ENCODE measurements around the gene MTLN.
"Not testable (repeated sequence)": the region's sequence is repeated elsewhere in the genome, so short reads cannot be mapped to it uniquely, and the experiment has no call there.

DNA sequence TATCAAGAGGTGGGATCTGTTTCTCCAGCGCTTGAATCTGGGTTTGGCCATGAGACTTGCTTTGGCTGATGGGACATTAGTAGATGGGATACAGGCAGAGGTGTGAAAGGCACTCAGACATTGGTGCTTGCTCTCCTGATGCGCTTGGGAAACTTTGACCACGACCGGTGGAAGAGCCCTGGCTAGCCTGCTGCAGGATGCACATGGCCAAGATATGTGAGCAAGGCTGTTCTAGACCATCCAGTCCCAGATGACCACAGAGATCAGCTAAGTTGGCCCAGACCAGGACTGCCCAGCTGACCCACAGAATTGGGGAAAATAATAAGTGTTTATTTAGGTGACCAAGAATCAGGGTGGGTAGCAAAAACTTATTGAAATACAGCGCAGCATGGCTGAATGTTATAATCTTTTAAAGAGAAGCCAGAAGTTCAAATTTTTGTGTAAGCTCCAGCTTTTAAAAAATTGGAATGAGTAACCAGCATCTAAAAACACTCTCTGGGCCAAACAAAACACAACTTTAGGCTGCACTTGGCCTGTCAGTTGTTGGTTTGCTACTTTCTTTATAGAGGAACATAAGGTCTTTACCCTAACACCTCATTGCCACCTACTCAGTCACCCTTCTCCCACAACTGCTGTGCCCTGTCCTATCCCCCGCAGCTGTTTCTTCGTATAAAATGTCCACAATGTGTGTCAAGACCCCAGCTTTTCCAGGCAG lies 35.9 kb upstream of the MTLN start:
- TF ChIP-seq, protein P1, sequence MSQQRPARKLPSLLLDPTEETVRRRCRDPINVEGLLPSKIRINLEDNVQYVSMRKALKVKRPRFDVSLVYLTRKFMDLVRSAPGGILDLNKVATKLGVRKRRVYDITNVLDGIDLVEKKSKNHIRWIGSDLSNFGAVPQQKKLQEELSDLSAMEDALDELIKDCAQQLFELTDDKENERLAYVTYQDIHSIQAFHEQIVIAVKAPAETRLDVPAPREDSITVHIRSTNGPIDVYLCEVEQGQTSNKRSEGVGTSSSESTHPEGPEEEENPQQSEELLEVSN (IDR thresholded peaks at IDR 0.05), result not testable (repeated sequence)
- not testable (repeated sequence) for TF ChIP-seq BCL11A (IDR thresholded peaks at IDR 0.05; ENCODE audit: low read depth in 2 of 2, low read length in 2 of 2); SAP30 (IDR thresholded peaks at IDR 0.05; ENCODE audit: insufficient read depth, insufficient replicate concordance, low read length); TEAD4 (IDR thresholded peaks at IDR 0.05; ENCODE audit: low read depth, low read length); HDAC6 (IDR thresholded peaks at IDR 0.05; ENCODE audit: low read depth, low read length); BACH1 (IDR thresholded peaks at IDR 0.05; ENCODE audit: low read length); POLR2A (IDR thresholded peaks at IDR 0.05; ENCODE audit: control extremely low read depth in 1 of 2, low read depth in 2 of 2, low read length in 2 of 2); GTF2F1 (IDR thresholded peaks at IDR 0.05; ENCODE audit: borderline replicate concordance, low read depth, low read length); MAFK (IDR thresholded peaks at IDR 0.05; ENCODE audit: low read depth, low read length); HDAC2 (IDR thresholded peaks at IDR 0.05; ENCODE audit: borderline replicate concordance in 1 of 2, low read depth in 2 of 2, low read length in 2 of 2); TAF1 (IDR thresholded peaks at IDR 0.05; ENCODE audit: low read depth, low read length); EZH2 (IDR thresholded peaks at IDR 0.05; ENCODE audit: low read depth, low read length, severe bottlenecking); YY1 (IDR thresholded peaks at IDR 0.05; ENCODE audit: low read depth, low read length)
- TF ChIP-seq, protein P2, sequence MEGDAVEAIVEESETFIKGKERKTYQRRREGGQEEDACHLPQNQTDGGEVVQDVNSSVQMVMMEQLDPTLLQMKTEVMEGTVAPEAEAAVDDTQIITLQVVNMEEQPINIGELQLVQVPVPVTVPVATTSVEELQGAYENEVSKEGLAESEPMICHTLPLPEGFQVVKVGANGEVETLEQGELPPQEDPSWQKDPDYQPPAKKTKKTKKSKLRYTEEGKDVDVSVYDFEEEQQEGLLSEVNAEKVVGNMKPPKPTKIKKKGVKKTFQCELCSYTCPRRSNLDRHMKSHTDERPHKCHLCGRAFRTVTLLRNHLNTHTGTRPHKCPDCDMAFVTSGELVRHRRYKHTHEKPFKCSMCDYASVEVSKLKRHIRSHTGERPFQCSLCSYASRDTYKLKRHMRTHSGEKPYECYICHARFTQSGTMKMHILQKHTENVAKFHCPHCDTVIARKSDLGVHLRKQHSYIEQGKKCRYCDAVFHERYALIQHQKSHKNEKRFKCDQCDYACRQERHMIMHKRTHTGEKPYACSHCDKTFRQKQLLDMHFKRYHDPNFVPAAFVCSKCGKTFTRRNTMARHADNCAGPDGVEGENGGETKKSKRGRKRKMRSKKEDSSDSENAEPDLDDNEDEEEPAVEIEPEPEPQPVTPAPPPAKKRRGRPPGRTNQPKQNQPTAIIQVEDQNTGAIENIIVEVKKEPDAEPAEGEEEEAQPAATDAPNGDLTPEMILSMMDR (IDR thresholded peaks at IDR 0.05; ENCODE audit: control extremely low read depth in 1 of 3, insufficient read depth in 1 of 3, low read depth in 1 of 3, low read length in 3 of 3), result not testable (repeated sequence)

All from H1 (cell line).